Measurements from ENCODE around the gene STK17B. TPM values are rescaled to one million over a fixed set of nuclear protein-coding genes. Genes with fewer than 3 reads are reported as not detected.

Gene STK17B
- total and polyA plus RNA-seq, 2 of the 8 experiments (the other 6 are each of a cell fraction or from before 2014, with no cell fraction given), result 1.8 to 10.5 TPM

DNA sequence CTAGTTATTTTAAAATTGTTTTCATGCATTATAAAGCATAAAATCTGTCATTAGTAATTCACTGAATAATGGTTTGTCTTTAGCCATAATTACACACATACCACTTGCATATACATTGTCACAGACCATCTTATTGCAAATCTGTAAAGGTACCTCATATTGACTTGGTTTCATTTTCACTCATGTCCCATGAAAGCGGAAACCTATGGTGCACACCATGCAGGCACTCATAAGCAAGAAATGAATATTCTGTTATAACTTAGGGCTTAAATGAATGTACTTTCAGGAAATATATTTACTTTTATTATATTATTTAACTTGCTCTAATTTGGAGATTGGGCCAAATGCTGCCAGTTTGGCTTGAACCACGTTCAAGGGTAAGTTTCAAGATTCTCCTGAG lies 29.2 kb upstream of the STK17B start:
- Histone ChIP-seq H3K4me1 (replicated peaks in 1 of 4; ENCODE audit: control insufficient read depth in 3 of 4, insufficient read depth in 4 of 4, low read length in 3 of 4) (no peaks in the 10 kb centered on the region), H2BK12ac (ENCODE audit: low read depth, low read length) (no peak overlapping the region), H3K9ac (replicated peaks in 1 of 4; ENCODE audit: extremely low read depth in 1 of 4, low read depth in 3 of 4, low read length in 3 of 4) (no peak overlapping the region), H3K4me2 (ENCODE audit: insufficient read depth in 1 of 2, low read depth in 2 of 2, low read length in 2 of 2) (no peak overlapping the region), H2AK5ac (ENCODE audit: low read depth, low read length) (no peak overlapping the region), H4K91ac (replicated peaks; ENCODE audit: insufficient read length, low read length) (no peak overlapping the region), H3K27me3 (replicated peaks in 1 of 4; ENCODE audit: control insufficient read depth in 3 of 4, extremely low read depth in 1 of 4, insufficient read depth in 3 of 4, low read length in 3 of 4) (no peaks in the 10 kb centered on the region), H2BK15ac (ENCODE audit: low read length) (no peak overlapping the region), H2BK120ac (replicated peaks; ENCODE audit: low read depth, low read length) (no peak overlapping the region), H3K9me3 (ENCODE audit: insufficient read depth in 2 of 2, low read depth in 1 of 2, low read length in 1 of 2) (no peaks in the 10 kb centered on the region), H4K5ac (ENCODE audit: insufficient read length, low read depth, low read length) (no peak overlapping the region), H3K18ac (ENCODE audit: extremely low read depth, low read length) (no peak overlapping the region), H3K23ac (ENCODE audit: insufficient read length) (no peak overlapping the region), H3K56ac (replicated peaks; ENCODE audit: insufficient read length, low read depth, low read length) (no peak overlapping the region), H2BK5ac (ENCODE audit: low read depth, low read length) (no peak overlapping the region), H3K36me3 (ENCODE audit: control insufficient read depth in 2 of 4, insufficient read depth in 4 of 4, low read length in 3 of 4) (no peaks in the 10 kb centered on the region), H2AFZ (ENCODE audit: low read length) (no peak overlapping the region), H2BK20ac (ENCODE audit: low read length) (no peak overlapping the region), H4K20me1 (replicated peaks in 1 of 2; ENCODE audit: control insufficient read depth in 1 of 2, insufficient read depth in 2 of 2, low read length in 2 of 2) (no peaks in the 10 kb centered on the region), H3K14ac (ENCODE audit: insufficient read length) (no peak overlapping the region), H3K79me1 (ENCODE audit: low read depth, low read length) (no peaks in the 10 kb centered on the region), H3K4ac (replicated peaks; ENCODE audit: insufficient read length, low read depth, low read length) (no peak overlapping the region), H3K4me3 (ENCODE audit: extremely low read depth in 1 of 4, insufficient read depth in 2 of 4, low read depth in 3 of 4, low read length in 4 of 4) (no peak overlapping the region), H3K27ac (ENCODE audit: low read depth, low read length) (no peak overlapping the region), H4K8ac (ENCODE audit: extremely low read depth, insufficient read depth, low read length) (no peak overlapping the region), H3K23me2 (ENCODE audit: low read depth, low read length) (no peaks in the 10 kb centered on the region), H3K79me2 (ENCODE audit: control insufficient read depth in 1 of 2, insufficient read depth in 2 of 2, low read length in 2 of 2) (no peaks in the 10 kb centered on the region)
- ChIA-PET POLR2A (ENCODE audit: partially characterized antibody) (no interaction called here), CTCF (ENCODE audit: partially characterized antibody) (interaction anchor here (0.8 kb wide), 1 partner anchor 10 kb away, joined by 4 read pairs; no protein-coding TSS in a partner anchor)
- FAIRE-seq, result no peak
- 94% methylated on average over 2 of the region's 2 CpGs; no CpG with 5 or more reads in 1 of the 2 experiments for WGBS, 2 experiments (ENCODE audit: extremely low coverage in 1 of 2, insufficient coverage in 1 of 2, insufficient read length in 1 of 2, insufficient replicate concordance in 2 of 2, low coverage in 1 of 2, low lambda C conversion rate in 2 of 2, missing lambda C conversion rate in 1 of 2)
- no peak for DNase-seq (ENCODE audit: low read depth in 1 of 2, low spot score in 2 of 2)
- no peak for TF ChIP-seq CHD1 (IDR thresholded peaks at IDR 0.05; ENCODE audit: low read depth, low read length)
- no peak for TF ChIP-seq ZNF274 (IDR thresholded peaks at IDR 0.05; ENCODE audit: borderline replicate concordance, extremely low read depth, low read length)
- no peak for TF ChIP-seq SP2 (IDR thresholded peaks at IDR 0.05; ENCODE audit: low read length)
- TF ChIP-seq TAF7 (optimal IDR thresholded peaks at IDR 0.05; ENCODE audit: borderline replicate concordance, low read depth, low read length), result no peak
- no peak for TF ChIP-seq EP300 (IDR thresholded peaks at IDR 0.05; ENCODE audit: borderline replicate concordance in 1 of 2, low read depth in 2 of 2, low read length in 2 of 2)
- TF ChIP-seq, protein P1, sequence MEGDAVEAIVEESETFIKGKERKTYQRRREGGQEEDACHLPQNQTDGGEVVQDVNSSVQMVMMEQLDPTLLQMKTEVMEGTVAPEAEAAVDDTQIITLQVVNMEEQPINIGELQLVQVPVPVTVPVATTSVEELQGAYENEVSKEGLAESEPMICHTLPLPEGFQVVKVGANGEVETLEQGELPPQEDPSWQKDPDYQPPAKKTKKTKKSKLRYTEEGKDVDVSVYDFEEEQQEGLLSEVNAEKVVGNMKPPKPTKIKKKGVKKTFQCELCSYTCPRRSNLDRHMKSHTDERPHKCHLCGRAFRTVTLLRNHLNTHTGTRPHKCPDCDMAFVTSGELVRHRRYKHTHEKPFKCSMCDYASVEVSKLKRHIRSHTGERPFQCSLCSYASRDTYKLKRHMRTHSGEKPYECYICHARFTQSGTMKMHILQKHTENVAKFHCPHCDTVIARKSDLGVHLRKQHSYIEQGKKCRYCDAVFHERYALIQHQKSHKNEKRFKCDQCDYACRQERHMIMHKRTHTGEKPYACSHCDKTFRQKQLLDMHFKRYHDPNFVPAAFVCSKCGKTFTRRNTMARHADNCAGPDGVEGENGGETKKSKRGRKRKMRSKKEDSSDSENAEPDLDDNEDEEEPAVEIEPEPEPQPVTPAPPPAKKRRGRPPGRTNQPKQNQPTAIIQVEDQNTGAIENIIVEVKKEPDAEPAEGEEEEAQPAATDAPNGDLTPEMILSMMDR (IDR thresholded peaks at IDR 0.05; ENCODE audit: control extremely low read depth in 1 of 3, insufficient read depth in 1 of 3, low read depth in 1 of 3, low read length in 3 of 3), result no peak
- TF ChIP-seq PHF8 (conservative IDR thresholded peaks at IDR 0.05; ENCODE audit: low read depth, low read length), result no peak
- TF ChIP-seq JUND (IDR thresholded peaks at IDR 0.05; ENCODE audit: low read length), result no peak
- TF ChIP-seq EZH2 (IDR thresholded peaks at IDR 0.05; ENCODE audit: low read depth, low read length, severe bottlenecking), result no peak
- TF ChIP-seq GTF2F1 (IDR thresholded peaks at IDR 0.05; ENCODE audit: borderline replicate concordance, low read depth, low read length), result no peak
- TF ChIP-seq SIRT6 (IDR thresholded peaks at IDR 0.05; ENCODE audit: low read length), result no peak
- TF ChIP-seq SUZ12 (IDR thresholded peaks at IDR 0.05; ENCODE audit: low read length), result no peak

Measured in H1 (cell line).